SK-N-SH treated with all-trans-retinoic acid at 6 μM for 48 hours (cell line): ENCODE results near the gene GOLT1B.

ENCODE experiments used
- CSDC2 ChIP-seq: fragments of 250-450 bp; sonication (Bioruptor Pico); IDR thresholded peaks from 2 replicates; pipeline ENCODE4 v1.5.0; 2020; ENCODE audit warnings: mild to moderate bottlenecking, moderate library complexity
- ESRRG ChIP-seq: fragments of 250-450 bp; sonication (Bioruptor Pico); IDR thresholded peaks from 2 replicates; pipeline ENCODE4 v1.6.1; 2021; ENCODE audit warnings: mild to moderate bottlenecking
- OSR1 ChIP-seq: fragments of 250-450 bp; sonication (Bioruptor Pico); IDR thresholded peaks from 2 replicates; pipeline ENCODE4 v1.8.0; 2022; ENCODE audit warnings: moderate library complexity, mild to moderate bottlenecking, inconsistent platforms
- PPARA ChIP-seq: fragments of 250-450 bp; sonication (Bioruptor Pico); IDR thresholded peaks from 2 replicates; pipeline ENCODE4 v1.5.0; 2020; ENCODE audit warnings: mild to moderate bottlenecking, borderline replicate concordance
- ZC3H10 ChIP-seq: fragments of 250-450 bp; sonication (Bioruptor Pico); IDR thresholded peaks from 2 replicates; pipeline ENCODE4 v1.5.1; 2021; ENCODE audit warnings: mild to moderate bottlenecking, moderate library complexity
- ZFP30 ChIP-seq: fragments of 450-650 bp; formaldehyde crosslinking; IDR thresholded peaks from 2 replicates; pipeline ENCODE4 v1.5.0; 2022; ENCODE audit warnings: mild to moderate bottlenecking, moderate library complexity
- ZNF8 ChIP-seq: fragments of 450-650 bp; formaldehyde crosslinking; IDR thresholded peaks from 2 replicates; pipeline ENCODE4 v1.5.0; 2020; ENCODE audit warnings: mild to moderate bottlenecking, moderate library complexity
- TF ChIP-seq, protein P1 (sequence below): fragments of 250-450 bp; sonication (Bioruptor Pico); IDR thresholded peaks from 2 replicates; pipeline ENCODE4 v1.8.0; 2020; ENCODE audit warnings: mild to moderate bottlenecking, moderate library complexity, borderline replicate concordance
- TF ChIP-seq, protein P2 (sequence below): fragments of 250-450 bp; sonication (Bioruptor Pico); IDR thresholded peaks from 2 replicates; pipeline ENCODE4 v1.5.1; 2020; ENCODE audit warnings: low read depth, mild to moderate bottlenecking, moderate library complexity
- TF ChIP-seq, protein P3 (sequence below): fragments of 250-450 bp; sonication (Bioruptor Pico); IDR thresholded peaks from 2 replicates; pipeline ENCODE4 v1.8.0; 2021; ENCODE audit warnings: low read depth, mild to moderate bottlenecking, moderate library complexity, borderline replicate concordance
- TF ChIP-seq, protein P4 (sequence below): fragments of 250-450 bp; sonication (Bioruptor Pico); IDR thresholded peaks from 2 replicates; pipeline ENCODE4 v1.5.0; 2020; ENCODE audit warnings: mild to moderate bottlenecking, moderate library complexity
- TF ChIP-seq, protein P5 (sequence below): fragments of 250-450 bp; sonication (Bioruptor Pico); IDR thresholded peaks from 2 replicates; pipeline ENCODE4 v1.5.1; 2021; ENCODE audit warnings: mild to moderate bottlenecking, moderate library complexity

DNA sequence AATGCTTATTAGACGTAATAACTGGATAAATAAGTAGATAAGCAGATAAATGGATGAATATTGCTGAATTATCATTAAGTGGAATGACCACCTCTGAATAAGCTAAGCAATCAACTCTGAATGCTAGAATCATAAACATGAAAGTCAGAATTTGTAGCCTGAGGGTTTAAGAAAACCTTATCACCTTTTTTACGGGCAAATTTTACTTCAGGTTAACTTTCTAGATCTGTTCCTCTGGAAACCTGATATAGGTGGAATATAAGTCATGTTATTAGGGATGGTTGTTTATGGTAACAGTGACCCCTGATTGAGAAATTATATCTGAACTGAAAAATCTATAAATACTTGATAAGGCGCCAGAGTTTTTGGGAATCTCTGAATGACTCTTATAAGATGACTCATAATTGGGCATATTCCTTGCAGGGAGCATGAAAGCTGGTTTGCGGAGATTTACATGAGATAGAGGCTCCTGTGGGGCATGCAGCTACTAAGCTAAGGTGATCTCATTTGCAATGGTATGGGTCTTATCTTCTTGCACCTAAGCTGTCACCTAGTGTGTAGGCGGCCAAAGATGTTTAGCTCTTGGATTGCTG, 36.6 kb downstream of the GOLT1B start:
- TF ChIP-seq, protein P1, sequence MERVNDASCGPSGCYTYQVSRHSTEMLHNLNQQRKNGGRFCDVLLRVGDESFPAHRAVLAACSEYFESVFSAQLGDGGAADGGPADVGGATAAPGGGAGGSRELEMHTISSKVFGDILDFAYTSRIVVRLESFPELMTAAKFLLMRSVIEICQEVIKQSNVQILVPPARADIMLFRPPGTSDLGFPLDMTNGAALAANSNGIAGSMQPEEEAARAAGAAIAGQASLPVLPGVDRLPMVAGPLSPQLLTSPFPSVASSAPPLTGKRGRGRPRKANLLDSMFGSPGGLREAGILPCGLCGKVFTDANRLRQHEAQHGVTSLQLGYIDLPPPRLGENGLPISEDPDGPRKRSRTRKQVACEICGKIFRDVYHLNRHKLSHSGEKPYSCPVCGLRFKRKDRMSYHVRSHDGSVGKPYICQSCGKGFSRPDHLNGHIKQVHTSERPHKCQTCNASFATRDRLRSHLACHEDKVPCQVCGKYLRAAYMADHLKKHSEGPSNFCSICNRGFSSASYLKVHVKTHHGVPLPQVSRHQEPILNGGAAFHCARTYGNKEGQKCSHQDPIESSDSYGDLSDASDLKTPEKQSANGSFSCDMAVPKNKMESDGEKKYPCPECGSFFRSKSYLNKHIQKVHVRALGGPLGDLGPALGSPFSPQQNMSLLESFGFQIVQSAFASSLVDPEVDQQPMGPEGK: no peak
- TF ChIP-seq, protein P2, sequence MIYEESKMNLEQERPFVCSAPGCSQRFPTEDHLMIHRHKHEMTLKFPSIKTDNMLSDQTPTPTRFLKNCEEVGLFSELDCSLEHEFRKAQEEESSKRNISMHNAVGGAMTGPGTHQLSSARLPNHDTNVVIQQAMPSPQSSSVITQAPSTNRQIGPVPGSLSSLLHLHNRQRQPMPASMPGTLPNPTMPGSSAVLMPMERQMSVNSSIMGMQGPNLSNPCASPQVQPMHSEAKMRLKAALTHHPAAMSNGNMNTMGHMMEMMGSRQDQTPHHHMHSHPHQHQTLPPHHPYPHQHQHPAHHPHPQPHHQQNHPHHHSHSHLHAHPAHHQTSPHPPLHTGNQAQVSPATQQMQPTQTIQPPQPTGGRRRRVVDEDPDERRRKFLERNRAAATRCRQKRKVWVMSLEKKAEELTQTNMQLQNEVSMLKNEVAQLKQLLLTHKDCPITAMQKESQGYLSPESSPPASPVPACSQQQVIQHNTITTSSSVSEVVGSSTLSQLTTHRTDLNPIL (CRISPR knock-in tag): no peak
- TF ChIP-seq, protein P3, sequence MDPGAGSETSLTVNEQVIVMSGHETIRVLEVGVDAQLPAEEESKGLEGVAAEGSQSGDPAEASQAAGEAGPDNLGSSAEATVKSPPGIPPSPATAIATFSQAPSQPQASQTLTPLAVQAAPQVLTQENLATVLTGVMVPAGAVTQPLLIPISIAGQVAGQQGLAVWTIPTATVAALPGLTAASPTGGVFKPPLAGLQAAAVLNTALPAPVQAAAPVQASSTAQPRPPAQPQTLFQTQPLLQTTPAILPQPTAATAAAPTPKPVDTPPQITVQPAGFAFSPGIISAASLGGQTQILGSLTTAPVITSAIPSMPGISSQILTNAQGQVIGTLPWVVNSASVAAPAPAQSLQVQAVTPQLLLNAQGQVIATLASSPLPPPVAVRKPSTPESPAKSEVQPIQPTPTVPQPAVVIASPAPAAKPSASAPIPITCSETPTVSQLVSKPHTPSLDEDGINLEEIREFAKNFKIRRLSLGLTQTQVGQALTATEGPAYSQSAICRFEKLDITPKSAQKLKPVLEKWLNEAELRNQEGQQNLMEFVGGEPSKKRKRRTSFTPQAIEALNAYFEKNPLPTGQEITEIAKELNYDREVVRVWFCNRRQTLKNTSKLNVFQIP (CRISPR knock-in tag): no peak
- TF ChIP-seq OSR1 (CRISPR knock-in tag) (no peak), CSDC2 (CRISPR knock-in tag) (no peak), PPARA (no peak), ZC3H10 (no peak), ZFP30 (CRISPR knock-in tag) (no peak), ZNF8 (CRISPR knock-in tag) (no peak), ESRRG (CRISPR knock-in tag) (no peak)
- TF ChIP-seq, protein P4, sequence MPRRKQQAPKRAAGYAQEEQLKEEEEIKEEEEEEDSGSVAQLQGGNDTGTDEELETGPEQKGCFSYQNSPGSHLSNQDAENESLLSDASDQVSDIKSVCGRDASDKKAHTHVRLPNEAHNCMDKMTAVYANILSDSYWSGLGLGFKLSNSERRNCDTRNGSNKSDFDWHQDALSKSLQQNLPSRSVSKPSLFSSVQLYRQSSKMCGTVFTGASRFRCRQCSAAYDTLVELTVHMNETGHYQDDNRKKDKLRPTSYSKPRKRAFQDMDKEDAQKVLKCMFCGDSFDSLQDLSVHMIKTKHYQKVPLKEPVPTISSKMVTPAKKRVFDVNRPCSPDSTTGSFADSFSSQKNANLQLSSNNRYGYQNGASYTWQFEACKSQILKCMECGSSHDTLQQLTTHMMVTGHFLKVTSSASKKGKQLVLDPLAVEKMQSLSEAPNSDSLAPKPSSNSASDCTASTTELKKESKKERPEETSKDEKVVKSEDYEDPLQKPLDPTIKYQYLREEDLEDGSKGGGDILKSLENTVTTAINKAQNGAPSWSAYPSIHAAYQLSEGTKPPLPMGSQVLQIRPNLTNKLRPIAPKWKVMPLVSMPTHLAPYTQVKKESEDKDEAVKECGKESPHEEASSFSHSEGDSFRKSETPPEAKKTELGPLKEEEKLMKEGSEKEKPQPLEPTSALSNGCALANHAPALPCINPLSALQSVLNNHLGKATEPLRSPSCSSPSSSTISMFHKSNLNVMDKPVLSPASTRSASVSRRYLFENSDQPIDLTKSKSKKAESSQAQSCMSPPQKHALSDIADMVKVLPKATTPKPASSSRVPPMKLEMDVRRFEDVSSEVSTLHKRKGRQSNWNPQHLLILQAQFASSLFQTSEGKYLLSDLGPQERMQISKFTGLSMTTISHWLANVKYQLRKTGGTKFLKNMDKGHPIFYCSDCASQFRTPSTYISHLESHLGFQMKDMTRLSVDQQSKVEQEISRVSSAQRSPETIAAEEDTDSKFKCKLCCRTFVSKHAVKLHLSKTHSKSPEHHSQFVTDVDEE (CRISPR knock-in tag): no peak
- TF ChIP-seq, protein P5, sequence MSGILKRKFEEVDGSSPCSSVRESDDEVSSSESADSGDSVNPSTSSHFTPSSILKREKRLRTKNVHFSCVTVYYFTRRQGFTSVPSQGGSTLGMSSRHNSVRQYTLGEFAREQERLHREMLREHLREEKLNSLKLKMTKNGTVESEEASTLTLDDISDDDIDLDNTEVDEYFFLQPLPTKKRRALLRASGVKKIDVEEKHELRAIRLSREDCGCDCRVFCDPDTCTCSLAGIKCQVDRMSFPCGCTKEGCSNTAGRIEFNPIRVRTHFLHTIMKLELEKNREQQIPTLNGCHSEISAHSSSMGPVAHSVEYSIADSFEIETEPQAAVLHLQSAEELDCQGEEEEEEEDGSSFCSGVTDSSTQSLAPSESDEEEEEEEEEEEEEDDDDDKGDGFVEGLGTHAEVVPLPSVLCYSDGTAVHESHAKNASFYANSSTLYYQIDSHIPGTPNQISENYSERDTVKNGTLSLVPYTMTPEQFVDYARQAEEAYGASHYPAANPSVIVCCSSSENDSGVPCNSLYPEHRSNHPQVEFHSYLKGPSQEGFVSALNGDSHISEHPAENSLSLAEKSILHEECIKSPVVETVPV (CRISPR knock-in tag): no peak
